HepG2 (cell line): ENCODE data around the gene TLX1. TPM values are rescaled to one million over a fixed set of nuclear protein-coding genes. Genes with fewer than 3 reads are reported as not detected.
A peak's percentile ranks its signal among the peaks of the same experiment; 100 is the strongest.

Experiments used
- BCL6 ChIP-seq: IDR thresholded peaks from 2 replicates; pipeline ENCODE4 v1.6.1; 2016; ENCODE audit warnings: missing genetic modification reagents, missing compliant biosample characterization
- HDAC2 ChIP-seq: sonication (generic); formaldehyde crosslinking; IDR thresholded peaks from 2 replicates; pipeline ENCODE4 v1.4.0; 2020; ENCODE audit warnings: missing genetic modification reagents
- KMT2B ChIP-seq: IDR thresholded peaks from 2 replicates; pipeline ENCODE4 v1.6.1; 2016; ENCODE audit warnings: missing genetic modification reagents, missing compliant biosample characterization
- NR2F1 ChIP-seq, 2 experiments: fragments of 450-650 bp in 1 of 2; formaldehyde crosslinking in 1 of 2; IDR thresholded peaks; 2 replicates each; pipeline versions ENCODE4 v1.5.0 to v1.6.1; 2016 to 2020; ENCODE audit warnings: mild to moderate bottlenecking in 1 of 2, missing compliant biosample characterization in 1 of 2, missing genetic modification reagents in 1 of 2, moderate library complexity in 1 of 2
- NR2F2 ChIP-seq: IDR thresholded peaks from 2 replicates; pipeline ENCODE4 v1.6.1; 2012; ENCODE audit warnings: low read depth, inconsistent platforms, borderline replicate concordance
- POLR2AphosphoS2 ChIP-seq: IDR thresholded peaks from 2 replicates; pipeline ENCODE4 v1.6.1; 2011; ENCODE audit warnings: low read depth, low read length, improper control_type of control experiment
- RAD21 ChIP-seq: fragments of 450-650 bp; formaldehyde crosslinking; IDR thresholded peaks from 2 replicates; pipeline ENCODE4 v1.5.0; 2020; ENCODE audit warnings: mild to moderate bottlenecking
- RBFOX2 ChIP-seq: fragments of 200-400 bp; formaldehyde crosslinking; IDR thresholded peaks from 2 replicates; pipeline ENCODE4 v1.6.1; 2017; ENCODE audit warnings: low read depth, mild to moderate bottlenecking, low read length
- SPEN ChIP-seq: sonication (generic); formaldehyde crosslinking; IDR thresholded peaks from 2 replicates; pipeline ENCODE4 v1.5.1; 2020; ENCODE audit warnings: low read depth, mild to moderate bottlenecking, missing genetic modification reagents
- TCF7L2 ChIP-seq: IDR thresholded peaks from 2 replicates; pipeline ENCODE4 v1.6.1; 2011; ENCODE audit warnings: mild to moderate bottlenecking, low read depth, low read length, moderate library complexity
- TP53 ChIP-seq: sonication (generic); formaldehyde crosslinking; conservative IDR thresholded peaks from 2 replicates; pipeline ENCODE4 v1.4.0; 2020; ENCODE audit warnings: missing genetic modification reagents
- ZBTB38 ChIP-seq: sonication (generic); formaldehyde crosslinking; IDR thresholded peaks from 2 replicates; pipeline ENCODE4 v1.5.1; 2020; ENCODE audit warnings: mild to moderate bottlenecking, missing genetic modification reagents
- ZBTB7B ChIP-seq: sonication (generic); formaldehyde crosslinking; IDR thresholded peaks from 2 replicates; pipeline ENCODE4 v1.4.0; 2020; ENCODE audit warnings: missing genetic modification reagents
- ZMYM3 ChIP-seq: sonication (generic); formaldehyde crosslinking; IDR thresholded peaks from 2 replicates; pipeline ENCODE4 v1.5.1; 2020; ENCODE audit warnings: mild to moderate bottlenecking, missing genetic modification reagents
- ZNF274 ChIP-seq: sonication (generic); formaldehyde crosslinking; IDR thresholded peaks from 2 replicates; pipeline ENCODE4 v1.5.1; 2020; ENCODE audit warnings: mild to moderate bottlenecking, missing genetic modification reagents
- ZNF382 ChIP-seq: sonication (generic); formaldehyde crosslinking; IDR thresholded peaks from 2 replicates; pipeline ENCODE4 v1.5.0; 2020; ENCODE audit warnings: missing genetic modification reagents, mild to moderate bottlenecking, borderline replicate concordance
- ZNF557 ChIP-seq: sonication (generic); formaldehyde crosslinking; IDR thresholded peaks from 2 replicates; pipeline ENCODE4 v1.4.0; 2020; ENCODE audit warnings: missing genetic modification reagents
- ZNF577 ChIP-seq: sonication (generic); formaldehyde crosslinking; IDR thresholded peaks from 2 replicates; pipeline ENCODE4 v1.4.0; 2020; ENCODE audit warnings: mild to moderate bottlenecking, low read depth, missing genetic modification reagents, borderline replicate concordance
- ZNF773 ChIP-seq: sonication (generic); formaldehyde crosslinking; IDR thresholded peaks from 2 replicates; pipeline ENCODE4 v1.4.0; 2020; ENCODE audit warnings: missing genetic modification reagents, borderline replicate concordance
- polyA plus RNA-seq, 8 experiments: library from polyadenylated mRNA; depleted of rRNA in 3 of 8; stranded (reverse) in 7 of 8; unstranded in 1 of 8; fragments of >200 nt; fragmentation: Illumina TruSeq in 4 of 8; extraction: Trizol in 4 of 8; gene quantifications; 2 replicates each; pipeline versions ENCODE4 v1.2.1 to v1.2.3, GENCODE V29; 2011 to 2016; ENCODE audit warnings: low read depth in 4 of 8, missing spikeins in 1 of 8, mixed read lengths in 1 of 8; ENCODE audit not compliant: insufficient read depth in 1 of 8
- total RNA-seq, 5 experiments: library from RNA; depleted of rRNA; stranded (reverse); fragments of >200 nt; fragmentation: Illumina TruSeq; extraction: Trizol; gene quantifications; 2 replicates each; pipeline ENCODE4 v1.2.3, GENCODE V29; 2016; ENCODE audit warnings: low read depth in 1 of 5
- TF ChIP-seq, protein P1 (sequence below): sonication (generic); formaldehyde crosslinking; IDR thresholded peaks from 2 replicates; pipeline ENCODE4 v1.5.0; 2020; ENCODE audit warnings: mild to moderate bottlenecking, missing genetic modification reagents
- TF ChIP-seq, protein P2 (sequence below): sonication (generic); formaldehyde crosslinking; IDR thresholded peaks from 2 replicates; pipeline ENCODE4 v1.4.0; 2020; ENCODE audit warnings: missing genetic modification reagents
- TF ChIP-seq, protein P3 (sequence below): sonication (generic); formaldehyde crosslinking; IDR thresholded peaks from 2 replicates; pipeline ENCODE4 v1.5.0; 2020; ENCODE audit warnings: missing genetic modification reagents, mild to moderate bottlenecking, borderline replicate concordance
- TF ChIP-seq, protein P4 (sequence below): sonication (generic); formaldehyde crosslinking; IDR thresholded peaks from 2 replicates; pipeline ENCODE4 v1.4.0; 2020; ENCODE audit warnings: missing genetic modification reagents

TLX1 gene
- total and polyA plus RNA-seq, 2 of the 13 experiments (the other 11 are each of a cell fraction or from before 2014, with no cell fraction given), result 0.07 to 0.26 TPM

DNA sequence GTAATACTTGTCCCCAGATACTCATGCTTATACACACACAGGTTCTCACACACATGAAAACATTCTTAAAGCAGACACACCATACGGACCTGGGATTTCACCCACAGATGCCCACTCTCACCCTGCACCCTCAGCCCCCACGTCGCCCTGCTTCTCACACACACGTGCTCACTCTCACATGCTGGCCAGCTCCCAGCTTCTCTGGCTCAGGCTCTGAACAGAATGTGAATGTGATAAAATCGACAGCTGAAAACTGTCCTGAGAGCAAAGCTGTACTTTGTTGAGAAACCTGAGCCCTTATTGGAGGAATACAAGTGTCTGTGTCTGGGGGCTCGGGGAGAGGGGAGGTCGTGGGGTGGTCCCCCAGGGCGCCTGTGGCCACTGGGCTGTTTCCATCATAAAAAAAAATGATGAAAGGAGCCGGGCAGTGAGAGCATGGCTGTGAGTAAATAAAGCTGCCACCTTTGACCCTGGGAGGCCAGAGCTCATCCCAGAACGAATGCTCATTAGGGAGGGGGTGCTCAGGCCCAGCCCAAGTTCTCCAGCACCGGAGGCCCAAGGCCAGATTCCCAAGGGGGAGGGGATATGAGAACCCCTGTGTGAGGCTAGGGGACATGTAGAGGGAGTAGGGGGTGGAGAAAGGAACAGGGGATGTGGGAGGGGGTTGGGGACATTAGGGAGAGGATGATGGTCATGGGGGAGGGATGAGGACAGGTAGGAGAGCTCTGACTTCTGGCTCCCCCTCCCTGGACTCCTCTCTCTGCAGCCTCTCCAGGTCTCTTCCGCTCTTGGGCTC is 18.1 kb upstream of the TLX1 start (continued):
- TF ChIP-seq ZMYM3 (CRISPR knock-in tag) (0 out of 2 replicates have a peak, but pooled peaks have one; percentile 38), BCL6 (CRISPR knock-in tag) (peak; percentile 65), TP53 (no peak), NR2F1 (CRISPR knock-in tag; IDR thresholded peaks at IDR 0.05) (peak; percentile 96 to 99), TCF7L2 (peak; percentile 62; the same call in 1 of the 2 replicates), ZBTB7B (CRISPR knock-in tag) (peak; percentile 97), RAD21 (no peak), ZNF274 (CRISPR knock-in tag) (no peak), NR2F2 (peak; percentile 99), ZNF577 (CRISPR knock-in tag) (no peak), ZNF557 (CRISPR knock-in tag) (no peak), ZNF773 (CRISPR knock-in tag) (no peak), ZBTB38 (no peak), ZNF382 (CRISPR knock-in tag) (no peak), RBFOX2 (0 out of 2 replicates have a peak, but pooled peaks have one; percentile 26), KMT2B (CRISPR knock-in tag) (no peak), POLR2AphosphoS2 (no peak), SPEN (CRISPR knock-in tag) (peak; percentile 26; the same call in 1 of the 2 replicates), HDAC2 (CRISPR knock-in tag) (peak; percentile 60)
- TF ChIP-seq, protein P1, sequence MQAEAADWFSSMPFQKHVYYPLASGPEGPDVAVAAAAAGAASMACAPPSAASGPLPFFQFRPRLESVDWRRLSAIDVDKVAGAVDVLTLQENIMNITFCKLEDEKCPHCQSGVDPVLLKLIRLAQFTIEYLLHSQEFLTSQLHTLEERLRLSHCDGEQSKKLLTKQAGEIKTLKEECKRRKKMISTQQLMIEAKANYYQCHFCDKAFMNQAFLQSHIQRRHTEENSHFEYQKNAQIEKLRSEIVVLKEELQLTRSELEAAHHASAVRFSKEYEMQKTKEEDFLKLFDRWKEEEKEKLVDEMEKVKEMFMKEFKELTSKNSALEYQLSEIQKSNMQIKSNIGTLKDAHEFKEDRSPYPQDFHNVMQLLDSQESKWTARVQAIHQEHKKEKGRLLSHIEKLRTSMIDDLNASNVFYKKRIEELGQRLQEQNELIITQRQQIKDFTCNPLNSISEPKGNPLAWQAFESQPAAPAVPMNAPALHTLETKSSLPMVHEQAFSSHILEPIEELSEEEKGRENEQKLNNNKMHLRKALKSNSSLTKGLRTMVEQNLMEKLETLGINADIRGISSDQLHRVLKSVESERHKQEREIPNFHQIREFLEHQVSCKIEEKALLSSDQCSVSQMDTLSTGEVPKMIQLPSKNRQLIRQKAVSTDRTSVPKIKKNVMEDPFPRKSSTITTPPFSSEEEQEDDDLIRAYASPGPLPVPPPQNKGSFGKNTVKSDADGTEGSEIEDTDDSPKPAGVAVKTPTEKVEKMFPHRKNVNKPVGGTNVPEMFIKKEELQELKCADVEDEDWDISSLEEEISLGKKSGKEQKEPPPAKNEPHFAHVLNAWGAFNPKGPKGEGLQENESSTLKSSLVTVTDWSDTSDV (CRISPR knock-in tag), result no peak
- TF ChIP-seq, protein P2, sequence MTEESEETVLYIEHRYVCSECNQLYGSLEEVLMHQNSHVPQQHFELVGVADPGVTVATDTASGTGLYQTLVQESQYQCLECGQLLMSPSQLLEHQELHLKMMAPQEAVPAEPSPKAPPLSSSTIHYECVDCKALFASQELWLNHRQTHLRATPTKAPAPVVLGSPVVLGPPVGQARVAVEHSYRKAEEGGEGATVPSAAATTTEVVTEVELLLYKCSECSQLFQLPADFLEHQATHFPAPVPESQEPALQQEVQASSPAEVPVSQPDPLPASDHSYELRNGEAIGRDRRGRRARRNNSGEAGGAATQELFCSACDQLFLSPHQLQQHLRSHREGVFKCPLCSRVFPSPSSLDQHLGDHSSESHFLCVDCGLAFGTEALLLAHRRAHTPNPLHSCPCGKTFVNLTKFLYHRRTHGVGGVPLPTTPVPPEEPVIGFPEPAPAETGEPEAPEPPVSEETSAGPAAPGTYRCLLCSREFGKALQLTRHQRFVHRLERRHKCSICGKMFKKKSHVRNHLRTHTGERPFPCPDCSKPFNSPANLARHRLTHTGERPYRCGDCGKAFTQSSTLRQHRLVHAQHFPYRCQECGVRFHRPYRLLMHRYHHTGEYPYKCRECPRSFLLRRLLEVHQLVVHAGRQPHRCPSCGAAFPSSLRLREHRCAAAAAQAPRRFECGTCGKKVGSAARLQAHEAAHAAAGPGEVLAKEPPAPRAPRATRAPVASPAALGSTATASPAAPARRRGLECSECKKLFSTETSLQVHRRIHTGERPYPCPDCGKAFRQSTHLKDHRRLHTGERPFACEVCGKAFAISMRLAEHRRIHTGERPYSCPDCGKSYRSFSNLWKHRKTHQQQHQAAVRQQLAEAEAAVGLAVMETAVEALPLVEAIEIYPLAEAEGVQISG (CRISPR knock-in tag), result peak; percentile 10; the same call in 1 of the 2 replicates
- TF ChIP-seq, protein P3, sequence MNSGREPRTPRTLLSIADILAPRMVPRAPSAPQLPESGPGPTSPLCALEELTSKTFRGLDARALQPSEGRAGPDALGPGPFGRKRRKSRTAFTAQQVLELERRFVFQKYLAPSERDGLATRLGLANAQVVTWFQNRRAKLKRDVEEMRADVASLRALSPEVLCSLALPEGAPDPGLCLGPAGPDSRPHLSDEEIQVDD, result no peak
- TF ChIP-seq, protein P4, sequence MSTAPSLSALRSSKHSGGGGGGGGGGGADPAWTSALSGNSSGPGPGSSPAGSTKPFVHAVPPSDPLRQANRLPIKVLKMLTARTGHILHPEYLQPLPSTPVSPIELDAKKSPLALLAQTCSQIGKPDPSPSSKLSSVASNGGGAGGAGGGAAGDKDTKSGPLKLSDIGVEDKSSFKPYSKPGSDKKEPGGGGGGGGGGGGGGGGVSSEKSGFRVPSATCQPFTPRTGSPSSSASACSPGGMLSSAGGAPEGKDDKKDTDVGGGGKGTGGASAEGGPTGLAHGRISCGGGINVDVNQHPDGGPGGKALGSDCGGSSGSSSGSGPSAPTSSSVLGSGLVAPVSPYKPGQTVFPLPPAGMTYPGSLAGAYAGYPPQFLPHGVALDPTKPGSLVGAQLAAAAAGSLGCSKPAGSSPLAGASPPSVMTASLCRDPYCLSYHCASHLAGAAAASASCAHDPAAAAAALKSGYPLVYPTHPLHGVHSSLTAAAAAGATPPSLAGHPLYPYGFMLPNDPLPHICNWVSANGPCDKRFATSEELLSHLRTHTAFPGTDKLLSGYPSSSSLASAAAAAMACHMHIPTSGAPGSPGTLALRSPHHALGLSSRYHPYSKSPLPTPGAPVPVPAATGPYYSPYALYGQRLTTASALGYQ (CRISPR knock-in tag), result no peak; the same call in 1 of the 2 replicates
